ENCODE results near the gene LSM3. TPM values are rescaled to one million over a fixed set of nuclear protein-coding genes. Genes with fewer than 3 reads are reported as not detected.

Gene LSM3
- total RNA-seq, 5 donors from 2014 or later (not counting 1 experiment from before 2014, with no cell fraction given), result 6.7 to 8.4 (median 7.3) TPM

DNA sequence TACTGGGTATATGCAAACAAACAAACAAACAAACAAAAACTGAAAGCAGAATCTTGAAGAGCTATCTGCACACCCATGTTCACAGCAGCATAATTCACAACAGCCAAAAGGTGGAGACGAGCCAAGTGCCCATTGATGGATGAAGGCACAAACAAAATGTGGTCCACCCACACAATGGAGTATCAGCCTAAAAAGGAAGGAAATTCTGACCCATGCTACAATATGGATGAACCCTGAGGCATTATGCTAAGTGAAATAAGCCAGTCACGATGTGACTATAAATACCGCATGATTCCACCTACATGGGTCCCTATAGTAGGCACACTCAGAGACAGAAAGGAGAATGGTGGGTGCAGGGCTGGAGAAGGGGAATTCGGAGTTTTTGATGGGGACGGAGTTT lies 24.3 kb upstream of the LSM3 start:
- peaks cover 66% of the 10 kb centered on the region for H3K36me3 Mint-ChIP-seq
- H3K9me3 Mint-ChIP-seq, result no peaks in the 10 kb centered on the region
- H3K27ac Mint-ChIP-seq, result peak overlapping the region in 1 of 2 donors; percentile 41
- DNase-seq (no peak), ATAC-seq (replicated peaks in 1 of 4) (no peak)
- H3K4me1 ChIP-seq (ENCODE audit: control insufficient read depth in 1 of 2, extremely low read depth in 1 of 2, insufficient read depth in 2 of 2, low read length in 2 of 2), result no peaks in the 10 kb centered on the region
- no peak overlapping the region for H3K4me3 ChIP-seq (ENCODE audit: control insufficient read depth in 1 of 2, extremely low read depth in 1 of 2, low read length in 1 of 2)
- H3K4me3 Mint-ChIP-seq, result no peak overlapping the region
- POLR2A ChIA-PET, result no interaction called here
- peaks cover 7 to 71% of the 10 kb centered on the region in 2 donors for H3K36me3 ChIP-seq (ENCODE audit: control insufficient read depth in 2 of 2, extremely low read depth in 1 of 2, insufficient read depth in 1 of 2, low read length in 1 of 2)
- WGBS (ENCODE audit: insufficient coverage), result 100% methylated on average over 2 of the region's 5 CpGs
- no peaks in the 10 kb centered on the region for H3K27me3 ChIP-seq (replicated peaks in 1 of 2; ENCODE audit: control insufficient read depth in 2 of 2, extremely low read depth in 1 of 2, insufficient read depth in 2 of 2, low read length in 1 of 2)
- H3K27me3 Mint-ChIP-seq, result no peaks in the 10 kb centered on the region
- CTCF ChIA-PET, result no interaction called here
- H3K4me1 Mint-ChIP-seq, result peaks cover 20 to 35% (median 26%) of the 10 kb centered on the region in 3 donors
- H3K27ac ChIP-seq (ENCODE audit: low read length), result no peak overlapping the region
- no peaks in the 10 kb centered on the region for H3K9me3 ChIP-seq

DNA sequence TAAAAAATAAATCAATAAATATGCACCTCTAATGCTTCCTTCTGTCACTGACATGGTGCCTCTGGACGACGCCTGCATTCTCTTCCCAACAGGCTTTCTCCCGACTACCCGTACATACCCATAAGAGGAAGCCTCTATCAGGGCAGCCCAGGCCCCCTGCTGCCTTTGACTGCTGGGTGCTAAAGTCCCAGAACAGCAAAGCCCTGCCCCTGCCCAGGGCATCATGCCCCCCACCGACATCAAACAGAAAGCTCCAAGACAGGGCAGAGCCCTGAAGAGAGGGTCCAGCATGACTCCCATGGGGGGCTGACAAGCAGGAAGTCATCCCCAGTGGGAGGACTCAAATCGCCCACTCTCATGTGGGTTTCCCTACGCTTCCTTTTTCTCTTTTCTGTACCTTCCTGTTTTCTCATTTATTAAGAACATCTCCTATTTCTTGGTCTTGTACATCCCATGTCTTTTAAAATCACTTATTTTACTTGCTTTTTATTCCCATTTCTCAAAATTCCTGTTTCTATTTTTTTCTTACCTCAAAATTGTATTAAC lies 23.6 kb upstream of the LSM3 start:
- ATAC-seq (replicated peaks in 1 of 4), result no peak
- Mint-ChIP-seq H3K27me3 (no peaks in the 10 kb centered on the region), H3K36me3 (peaks cover 71% of the 10 kb centered on the region), H3K4me1 (peaks cover 20 to 35% (median 26%) of the 10 kb centered on the region in 3 donors), H3K27ac (no peak overlapping the region), H3K4me3 (no peak overlapping the region), H3K9me3 (no peaks in the 10 kb centered on the region)
- CTCF ChIA-PET, result no interaction called here
- no peaks in the 10 kb centered on the region for H3K9me3 ChIP-seq
- DNase-seq, result no peak
- H3K27ac ChIP-seq (ENCODE audit: low read length), result no peak overlapping the region
- no peaks in the 10 kb centered on the region for H3K4me1 ChIP-seq (ENCODE audit: control insufficient read depth in 1 of 2, extremely low read depth in 1 of 2, insufficient read depth in 2 of 2, low read length in 2 of 2)
- no peaks in the 10 kb centered on the region for H3K27me3 ChIP-seq (replicated peaks in 1 of 2; ENCODE audit: control insufficient read depth in 2 of 2, extremely low read depth in 1 of 2, insufficient read depth in 2 of 2, low read length in 1 of 2)
- H3K36me3 ChIP-seq (ENCODE audit: control insufficient read depth in 2 of 2, extremely low read depth in 1 of 2, insufficient read depth in 1 of 2, low read length in 1 of 2), result peaks cover 10 to 75% of the 10 kb centered on the region in 2 donors
- WGBS (ENCODE audit: insufficient coverage), result 85% methylated on average over 7 of the region's 7 CpGs
- H3K4me3 ChIP-seq (ENCODE audit: control insufficient read depth in 1 of 2, extremely low read depth in 1 of 2, low read length in 1 of 2), result no peak overlapping the region
- POLR2A ChIA-PET, result interaction anchor here in 1 of 2 donors (1.1 kb wide), 1 partner anchor 12 kb away, joined by 4 read pairs; no protein-coding TSS in a partner anchor

DNA sequence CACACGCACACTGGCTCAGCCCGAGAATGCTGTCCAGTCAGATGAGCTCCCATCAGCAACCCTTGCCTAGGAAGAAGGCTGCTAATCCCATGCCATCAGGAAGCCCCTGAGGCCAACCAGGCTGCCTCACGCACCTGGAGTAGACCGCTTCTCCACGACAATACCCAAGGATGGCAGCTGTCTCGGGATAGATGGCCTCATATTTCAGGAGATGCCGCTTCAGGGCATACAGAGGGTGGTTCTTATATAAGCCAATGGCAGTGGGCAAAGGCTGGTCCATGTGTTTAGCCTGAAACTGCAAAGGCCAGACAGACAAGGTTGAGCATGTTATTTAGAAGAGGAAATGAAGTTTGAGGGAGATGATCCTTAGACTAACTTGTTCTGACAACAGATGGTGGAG lies 22.4 kb upstream of the LSM3 start:
- no peak overlapping the region for H3K27ac ChIP-seq (ENCODE audit: low read length)
- Mint-ChIP-seq H3K4me3 (no peak overlapping the region), H3K27me3 (no peaks in the 10 kb centered on the region), H3K27ac (peak overlapping the region; percentile 27 to 34), H3K4me1 (peaks cover 20 to 35% (median 26%) of the 10 kb centered on the region in 3 donors), H3K36me3 (peaks cover 75% of the 10 kb centered on the region), H3K9me3 (peaks cover 0 to 4% (median 2%) of the 10 kb centered on the region in 3 donors)
- WGBS (ENCODE audit: insufficient coverage), result 94% methylated on average over 7 of the region's 7 CpGs
- H3K4me3 ChIP-seq (ENCODE audit: control insufficient read depth in 1 of 2, extremely low read depth in 1 of 2, low read length in 1 of 2), result no peak overlapping the region
- H3K27me3 ChIP-seq (replicated peaks in 1 of 2; ENCODE audit: control insufficient read depth in 2 of 2, extremely low read depth in 1 of 2, insufficient read depth in 2 of 2, low read length in 1 of 2), result no peaks in the 10 kb centered on the region
- POLR2A ChIA-PET, result no interaction called here
- H3K9me3 ChIP-seq, result no peaks in the 10 kb centered on the region
- DNase-seq (no peak), ATAC-seq (replicated peaks in 1 of 4) (no peak)
- no peaks in the 10 kb centered on the region for H3K4me1 ChIP-seq (ENCODE audit: control insufficient read depth in 1 of 2, extremely low read depth in 1 of 2, insufficient read depth in 2 of 2, low read length in 2 of 2)
- CTCF ChIA-PET, result no interaction called here
- H3K36me3 ChIP-seq (ENCODE audit: control insufficient read depth in 2 of 2, extremely low read depth in 1 of 2, insufficient read depth in 1 of 2, low read length in 1 of 2), result peaks cover 10 to 79% of the 10 kb centered on the region in 2 donors

DNA sequence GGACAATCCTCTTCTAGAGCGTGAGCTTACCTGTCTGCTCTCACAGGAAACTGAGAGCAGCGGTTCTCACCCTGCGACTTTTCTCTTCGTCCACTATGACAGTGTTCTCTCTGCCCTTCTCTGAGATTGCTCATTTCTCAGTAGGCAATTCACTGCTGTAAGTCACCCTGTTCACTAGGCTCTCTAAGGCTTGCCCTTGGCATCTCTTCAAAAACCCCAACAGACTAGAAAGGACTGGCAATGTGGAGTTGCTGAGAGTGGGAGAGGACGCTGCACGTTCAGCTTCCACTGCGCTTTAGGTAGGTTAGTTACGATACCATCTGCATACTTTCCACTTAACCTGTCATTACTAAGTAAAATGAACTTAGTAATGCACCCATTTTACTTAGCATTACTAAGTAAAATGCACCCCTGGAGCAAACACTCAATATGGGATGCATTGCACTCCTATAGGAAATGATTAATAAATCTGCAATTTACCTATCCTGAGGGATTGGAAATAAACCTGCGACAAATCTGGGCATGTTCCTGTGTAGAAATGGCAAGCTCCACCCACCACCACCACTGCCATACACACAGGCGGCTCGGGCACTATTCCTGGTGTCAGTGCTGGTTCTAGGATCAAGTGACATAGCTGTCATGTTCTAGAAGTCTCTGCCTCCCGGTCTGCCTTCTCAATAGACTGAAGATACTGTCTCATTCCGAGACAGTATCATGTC lies 21.6 kb upstream of the LSM3 start:
- Mint-ChIP-seq H3K9me3 (peaks cover 3 to 10% (median 7%) of the 10 kb centered on the region in 3 donors), H3K4me3 (no peak overlapping the region), H3K4me1 (peaks cover 20 to 35% (median 29%) of the 10 kb centered on the region in 3 donors), H3K27me3 (no peaks in the 10 kb centered on the region), H3K27ac (peak overlapping the region in 1 of 2 donors; percentile 34), H3K36me3 (peaks cover 83% of the 10 kb centered on the region)
- Histone ChIP-seq H3K9me3 (no peaks in the 10 kb centered on the region), H3K27ac (ENCODE audit: low read length) (no peak overlapping the region), H3K36me3 (ENCODE audit: control insufficient read depth in 2 of 2, extremely low read depth in 1 of 2, insufficient read depth in 1 of 2, low read length in 1 of 2) (peaks cover 10 to 79% of the 10 kb centered on the region in 2 donors), H3K4me3 (ENCODE audit: control insufficient read depth in 1 of 2, extremely low read depth in 1 of 2, low read length in 1 of 2) (no peak overlapping the region), H3K4me1 (ENCODE audit: control insufficient read depth in 1 of 2, extremely low read depth in 1 of 2, insufficient read depth in 2 of 2, low read length in 2 of 2) (no peaks in the 10 kb centered on the region), H3K27me3 (replicated peaks in 1 of 2; ENCODE audit: control insufficient read depth in 2 of 2, extremely low read depth in 1 of 2, insufficient read depth in 2 of 2, low read length in 1 of 2) (no peaks in the 10 kb centered on the region)
- ATAC-seq (replicated peaks in 1 of 4) (no peak), DNase-seq (no peak)
- ChIA-PET CTCF (no interaction called here), POLR2A (no interaction called here)
- 82% methylated on average over 6 of the region's 13 CpGs for WGBS (ENCODE audit: insufficient coverage)

DNA sequence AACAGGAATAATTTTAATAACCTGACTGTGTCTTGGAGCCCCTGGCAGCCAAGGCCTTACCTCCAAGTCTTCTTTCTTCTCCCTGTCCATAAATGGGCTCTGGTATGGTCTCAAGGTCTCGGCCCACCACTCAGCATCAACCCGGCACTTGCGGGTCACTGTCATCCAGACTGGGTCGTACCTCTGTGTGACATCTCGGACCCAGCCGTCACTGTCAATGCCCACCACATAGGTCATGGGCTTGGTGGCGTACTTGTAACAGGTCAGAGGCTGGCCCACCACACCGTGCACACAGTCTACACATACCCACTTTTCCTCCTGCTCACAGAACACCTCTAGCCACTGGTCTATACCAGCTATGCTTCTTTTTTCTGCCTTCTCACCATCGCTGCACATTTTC lies 20.7 kb upstream of the LSM3 start:
- Mint-ChIP-seq H3K4me1 (peaks cover 20 to 35% (median 32%) of the 10 kb centered on the region in 3 donors), H3K4me3 (no peak overlapping the region), H3K9me3 (peaks cover 7 to 16% (median 7%) of the 10 kb centered on the region in 3 donors), H3K27me3 (no peaks in the 10 kb centered on the region), H3K36me3 (peaks cover 85% of the 10 kb centered on the region), H3K27ac (no peak overlapping the region)
- WGBS (ENCODE audit: insufficient coverage), result 99% methylated on average over 9 of the region's 9 CpGs
- no peaks in the 10 kb centered on the region for H3K4me1 ChIP-seq (ENCODE audit: control insufficient read depth in 1 of 2, extremely low read depth in 1 of 2, insufficient read depth in 2 of 2, low read length in 2 of 2)
- DNase-seq, result no peak
- CTCF ChIA-PET, result interaction anchor here in 1 of 2 donors (0.8 kb wide), 1 partner anchor 33 kb away, joined by 3 read pairs; the partner anchor contains the start of genes CHCHD4 and TMEM43
- H3K27ac ChIP-seq (ENCODE audit: low read length), result no peak overlapping the region
- ATAC-seq (replicated peaks in 1 of 4), result no peak
- POLR2A ChIA-PET, result interaction anchor here in 1 of 2 donors (0.8 kb wide), 1 partner anchor 9 kb away, joined by 3 read pairs; no protein-coding TSS in a partner anchor
- no peaks in the 10 kb centered on the region for H3K27me3 ChIP-seq (replicated peaks in 1 of 2; ENCODE audit: control insufficient read depth in 2 of 2, extremely low read depth in 1 of 2, insufficient read depth in 2 of 2, low read length in 1 of 2)
- H3K4me3 ChIP-seq (ENCODE audit: control insufficient read depth in 1 of 2, extremely low read depth in 1 of 2, low read length in 1 of 2), result no peak overlapping the region
- H3K9me3 ChIP-seq, result peaks cover 3% of the 10 kb centered on the region
- H3K36me3 ChIP-seq (ENCODE audit: control insufficient read depth in 2 of 2, extremely low read depth in 1 of 2, insufficient read depth in 1 of 2, low read length in 1 of 2), result peaks cover 10 to 80% of the 10 kb centered on the region in 2 donors

DNA sequence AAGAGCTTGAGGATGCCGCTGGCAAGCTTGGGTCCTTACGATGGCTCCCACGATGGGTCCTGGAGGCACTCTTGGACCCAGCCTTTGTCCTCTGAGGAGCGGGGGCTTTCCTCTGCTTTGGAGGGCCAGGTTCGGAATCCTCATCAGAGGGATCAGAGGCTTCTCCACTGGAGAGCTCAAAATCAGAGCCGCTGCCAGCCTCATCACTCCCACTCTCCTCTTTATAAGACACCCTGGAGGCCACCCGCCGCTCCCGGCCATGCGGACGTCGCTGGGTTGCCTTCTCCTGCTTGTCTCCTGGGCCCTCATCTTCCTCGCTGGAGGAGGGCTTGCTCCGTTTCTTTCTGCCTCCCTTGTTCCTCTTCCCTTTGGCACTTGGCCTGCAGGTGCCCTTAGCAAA lies 20.2 kb upstream of the LSM3 start:
- H3K27ac ChIP-seq (ENCODE audit: low read length), result no peak overlapping the region
- no peaks in the 10 kb centered on the region for H3K4me1 ChIP-seq (ENCODE audit: control insufficient read depth in 1 of 2, extremely low read depth in 1 of 2, insufficient read depth in 2 of 2, low read length in 2 of 2)
- peaks cover 10 to 83% of the 10 kb centered on the region in 2 donors for H3K36me3 ChIP-seq (ENCODE audit: control insufficient read depth in 2 of 2, extremely low read depth in 1 of 2, insufficient read depth in 1 of 2, low read length in 1 of 2)
- ATAC-seq (replicated peaks in 1 of 4) (no peak), DNase-seq (no peak)
- ChIA-PET CTCF (no interaction called here), POLR2A (interaction anchor here in 1 of 2 donors (0.8 kb wide), 1 partner anchor 9 kb away, joined by 3 read pairs; no protein-coding TSS in a partner anchor)
- WGBS (ENCODE audit: insufficient coverage), result 100% methylated on average over 10 of the region's 14 CpGs
- H3K27me3 ChIP-seq (replicated peaks in 1 of 2; ENCODE audit: control insufficient read depth in 2 of 2, extremely low read depth in 1 of 2, insufficient read depth in 2 of 2, low read length in 1 of 2), result no peaks in the 10 kb centered on the region
- no peak overlapping the region for H3K4me3 Mint-ChIP-seq
- H3K4me1 Mint-ChIP-seq, result peaks cover 21 to 35% (median 32%) of the 10 kb centered on the region in 3 donors
- H3K27me3 Mint-ChIP-seq, result no peaks in the 10 kb centered on the region
- peaks cover 3% of the 10 kb centered on the region for H3K9me3 ChIP-seq
- H3K9me3 Mint-ChIP-seq, result peaks cover 7 to 16% (median 7%) of the 10 kb centered on the region in 3 donors
- H3K4me3 ChIP-seq (ENCODE audit: control insufficient read depth in 1 of 2, extremely low read depth in 1 of 2, low read length in 1 of 2), result no peak overlapping the region
- peaks cover 88% of the 10 kb centered on the region for H3K36me3 Mint-ChIP-seq
- no peak overlapping the region for H3K27ac Mint-ChIP-seq
